HepG2 (cell line): ENCODE data around the gene LEAP2. TPM values are rescaled to one million over a fixed set of nuclear protein-coding genes. Genes with fewer than 3 reads are reported as not detected.

Experiments used
- PLSCR1 ChIP-seq: sonication (generic); formaldehyde crosslinking; IDR thresholded peaks from 2 replicates; pipeline ENCODE4 v1.5.0; 2020; ENCODE audit warnings: missing genetic modification reagents, mild to moderate bottlenecking, borderline replicate concordance
- TEAD2 ChIP-seq: sonication (generic); formaldehyde crosslinking; IDR thresholded peaks from 2 replicates; pipeline ENCODE4 v1.9.0; 2021; ENCODE audit warnings: missing genetic modification reagents
- THYN1 ChIP-seq: sonication (generic); formaldehyde crosslinking; IDR thresholded peaks from 2 replicates; pipeline ENCODE4 v1.8.1; 2023; ENCODE audit warnings: low read depth, mild to moderate bottlenecking, moderate library complexity, missing genetic modification reagents, borderline replicate concordance
- YEATS4 ChIP-seq: sonication (generic); formaldehyde crosslinking; IDR thresholded peaks from 2 replicates; pipeline ENCODE4 v1.4.0; 2020; ENCODE audit warnings: missing genetic modification reagents, borderline replicate concordance
- ZNF326 ChIP-seq: sonication (generic); formaldehyde crosslinking; IDR thresholded peaks from 2 replicates; pipeline ENCODE4 v1.4.0; 2020; ENCODE audit warnings: missing genetic modification reagents, borderline replicate concordance
- ZNF501 ChIP-seq: sonication (generic); formaldehyde crosslinking; IDR thresholded peaks from 2 replicates; pipeline ENCODE4 v1.5.1; 2020; ENCODE audit warnings: mild to moderate bottlenecking, moderate library complexity, missing genetic modification reagents
- ZNF761 ChIP-seq: sonication (generic); formaldehyde crosslinking; conservative IDR thresholded peaks from 2 replicates; pipeline ENCODE4 v1.4.0; 2020; ENCODE audit warnings: mild to moderate bottlenecking, missing genetic modification reagents
- ZNF770 ChIP-seq: sonication (generic); formaldehyde crosslinking; IDR thresholded peaks from 2 replicates; pipeline ENCODE4 v1.5.0; 2020; ENCODE audit warnings: mild to moderate bottlenecking, missing genetic modification reagents
- ZNF788 ChIP-seq: sonication (generic); formaldehyde crosslinking; IDR thresholded peaks from 2 replicates; pipeline ENCODE4 v1.5.0; 2020; ENCODE audit warnings: mild to moderate bottlenecking, missing genetic modification reagents, borderline replicate concordance
- polyA plus RNA-seq, 8 experiments: library from polyadenylated mRNA; depleted of rRNA in 3 of 8; stranded (reverse) in 7 of 8; unstranded in 1 of 8; fragments of >200 nt; fragmentation: Illumina TruSeq in 4 of 8; extraction: Trizol in 4 of 8; gene quantifications; 2 replicates each; pipeline versions ENCODE4 v1.2.1 to v1.2.3, GENCODE V29; 2011 to 2016; ENCODE audit warnings: low read depth in 4 of 8, missing spikeins in 1 of 8, mixed read lengths in 1 of 8; ENCODE audit not compliant: insufficient read depth in 1 of 8
- total RNA-seq, 5 experiments: library from RNA; depleted of rRNA; stranded (reverse); fragments of >200 nt; fragmentation: Illumina TruSeq; extraction: Trizol; gene quantifications; 2 replicates each; pipeline ENCODE4 v1.2.3, GENCODE V29; 2016; ENCODE audit warnings: low read depth in 1 of 5

LEAP2 gene
- total and polyA plus RNA-seq, 2 of the 13 experiments (the other 11 are each of a cell fraction or from before 2014, with no cell fraction given) = 23.9 to 51.9 TPM

- no peak for TF ChIP-seq ZNF501 (CRISPR knock-in tag)
- no peak for TF ChIP-seq YEATS4
- no peak for TF ChIP-seq TEAD2
- no peak for TF ChIP-seq ZNF770 (CRISPR knock-in tag)
- no peak for TF ChIP-seq ZNF788 (CRISPR knock-in tag)
- TF ChIP-seq ZNF326 (CRISPR knock-in tag) = no peak
- no peak for TF ChIP-seq PLSCR1 (CRISPR knock-in tag)
- TF ChIP-seq ZNF761 = no peak
- TF ChIP-seq THYN1 (CRISPR knock-in tag) = no peak
Measured at GRCh38 chr5:132865668-132866341, 7.7 kb upstream of the LEAP2 start (continued).
